NCI-H2107 treated with DMSO at 0.1 percent for 48 hours (cell line): ENCODE measurements around the gene RAD18.

Experiments
- DNase-seq: peaks from one replicate; lab custom pipeline; 2025; ENCODE audit not compliant: unreplicated experiment; lab: John Stamatoyannopoulos, UW

RAD18 gene

GRCh38 chr3:8966150-8966819, 3.0 kb upstream of the RAD18 start:
- DNase-seq, result no peak

DNA sequence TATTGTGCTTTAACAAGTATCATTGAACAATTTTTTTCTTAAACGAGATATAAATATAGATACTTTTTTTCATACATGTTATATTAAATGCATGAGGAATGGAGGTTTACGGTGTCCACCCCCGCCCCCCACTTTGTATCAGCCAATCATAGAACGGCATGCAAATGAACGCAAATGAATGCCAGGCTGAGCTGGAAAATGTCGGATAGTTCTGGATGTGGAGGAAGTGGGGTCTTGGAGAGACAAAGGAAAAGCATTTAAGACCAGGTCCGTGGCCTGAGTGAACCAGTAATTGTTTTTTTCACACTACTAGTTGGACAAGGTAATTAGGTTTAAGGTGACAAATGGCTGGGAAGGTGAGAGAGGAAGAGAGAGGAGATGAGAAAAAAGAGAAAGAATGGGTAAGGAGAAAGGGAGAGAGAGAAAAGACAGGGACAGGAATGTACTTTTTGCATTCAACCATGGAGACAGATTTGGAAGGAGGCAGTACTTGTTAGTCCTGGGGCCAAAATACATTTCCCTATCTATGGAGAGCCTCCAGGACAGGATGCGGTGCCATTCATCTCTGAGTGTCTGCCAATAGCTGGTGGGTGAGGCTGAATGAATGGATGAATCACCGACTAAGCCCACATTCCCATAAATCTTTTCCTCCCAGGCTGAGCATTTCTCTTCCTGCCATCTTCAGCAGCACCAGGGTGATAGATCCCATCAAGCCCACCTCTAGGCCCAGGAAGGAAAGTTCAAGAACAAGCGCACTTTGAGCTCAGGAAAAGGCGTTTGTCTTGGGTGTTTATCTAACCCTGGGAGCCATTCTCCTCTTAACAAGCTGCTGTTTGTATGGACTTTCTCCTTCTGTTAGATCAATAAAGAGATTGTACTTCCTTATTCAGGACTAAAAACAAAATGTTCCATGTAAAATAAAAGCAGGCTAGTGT, 1.4 kb upstream of the RAD18 start:
- no peak for DNase-seq

GRCh38 chr3:8962226-8962861, 928 bp downstream of the RAD18 start:
- no peak for DNase-seq

DNA sequence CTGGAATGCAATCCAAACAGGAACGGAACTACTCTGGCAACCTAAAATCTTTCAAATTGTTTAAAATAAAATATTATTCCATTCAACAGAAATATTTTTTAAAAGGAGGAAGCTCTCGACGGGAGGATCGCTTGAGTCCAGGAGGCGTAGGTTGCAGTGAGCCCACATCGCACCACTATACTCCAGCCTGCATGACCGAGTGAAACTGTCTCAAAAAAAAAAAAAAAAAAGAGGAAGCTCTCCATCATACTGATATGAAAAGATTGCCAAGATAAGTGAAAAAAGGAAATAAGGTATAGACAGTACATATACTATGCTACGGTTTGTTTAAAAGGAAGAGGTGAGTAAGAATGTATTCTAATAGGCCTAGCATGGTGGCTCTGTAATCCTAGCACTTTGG, 3.6 kb downstream of the RAD18 start:
- no peak for DNase-seq

DNA sequence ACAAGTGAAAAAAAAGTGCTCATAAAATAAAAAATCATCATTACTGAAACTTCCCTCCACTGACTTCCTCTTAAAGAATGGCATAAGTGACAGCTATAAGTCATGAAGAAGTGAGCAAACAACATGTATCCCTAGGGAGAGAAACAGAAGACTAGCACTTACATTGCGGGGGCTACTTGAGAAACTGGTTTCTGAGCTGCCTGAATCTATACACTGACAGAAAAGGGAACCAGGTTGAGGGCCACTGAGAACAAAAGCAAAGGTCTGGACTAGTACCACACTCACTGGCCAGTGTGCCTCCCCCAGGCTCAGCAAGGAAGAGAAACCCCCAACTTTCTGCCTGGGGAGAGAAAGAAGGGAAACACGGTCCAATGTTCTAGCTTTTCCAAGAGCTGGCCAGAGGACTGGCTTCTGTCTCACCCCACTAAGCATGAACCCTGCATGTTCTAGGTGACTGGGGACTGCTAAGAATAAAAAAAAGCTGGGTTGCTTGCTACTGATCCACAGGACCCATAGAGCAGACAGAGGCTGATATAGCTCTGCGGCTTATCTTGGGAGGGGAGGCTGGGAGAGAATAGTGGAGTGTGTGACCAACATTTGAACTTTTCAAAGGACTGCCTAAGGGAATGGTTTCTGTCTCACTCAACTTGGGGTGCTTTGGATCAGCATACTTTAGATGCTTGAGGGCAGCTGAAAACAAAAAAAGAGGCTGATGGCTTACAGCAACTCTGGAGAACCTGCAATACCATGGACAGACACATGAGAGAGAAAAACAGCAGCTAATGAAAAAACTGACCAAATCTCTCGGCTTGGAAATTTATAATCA, 8.1 kb downstream of the RAD18 start:
- no peak for DNase-seq

GRCh38 chr3:8953313-8953712, 10.0 kb downstream of the RAD18 start:
- DNase-seq, result no peak

- DNase-seq, result no peak
These were observed 11.1 kb downstream of the RAD18 start for GRCh38 chr3:8952130-8952529.

DNA sequence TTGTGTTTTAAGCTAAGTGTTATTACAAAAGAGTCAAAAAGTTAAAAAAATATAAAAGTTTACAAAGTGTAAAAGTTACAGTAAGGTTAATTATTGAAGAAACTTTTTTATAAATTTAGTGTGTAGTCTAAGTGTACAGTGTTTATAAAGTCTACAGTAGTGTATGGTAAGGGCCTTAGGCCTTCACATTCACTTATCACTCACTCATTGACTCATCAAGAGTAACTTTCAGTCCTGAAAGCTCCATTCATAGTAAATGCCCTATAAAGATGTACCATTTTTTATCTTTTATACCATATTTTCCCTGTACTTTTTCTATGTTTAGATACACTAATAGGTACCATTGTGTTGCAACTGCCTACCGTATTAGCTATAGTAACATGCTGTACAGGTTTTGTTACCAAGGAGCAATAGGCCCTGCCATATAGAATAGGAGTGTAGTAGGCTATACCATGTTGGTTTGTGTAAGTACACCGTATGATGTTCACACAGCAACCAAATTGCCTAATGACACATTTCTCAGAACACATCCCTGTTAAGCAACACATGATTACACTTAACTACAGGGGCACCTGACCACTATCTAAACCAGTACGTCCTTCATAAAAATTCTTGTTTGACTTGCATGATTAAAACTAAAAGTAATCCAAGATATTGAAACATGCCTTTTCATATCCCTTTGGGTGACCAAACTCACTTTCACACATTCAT, 17.2 kb downstream of the RAD18 start:
- DNase-seq, result no peak

GRCh38 chr3:8942746-8943488, 20.4 kb downstream of the RAD18 start:
- no peak for DNase-seq

DNA sequence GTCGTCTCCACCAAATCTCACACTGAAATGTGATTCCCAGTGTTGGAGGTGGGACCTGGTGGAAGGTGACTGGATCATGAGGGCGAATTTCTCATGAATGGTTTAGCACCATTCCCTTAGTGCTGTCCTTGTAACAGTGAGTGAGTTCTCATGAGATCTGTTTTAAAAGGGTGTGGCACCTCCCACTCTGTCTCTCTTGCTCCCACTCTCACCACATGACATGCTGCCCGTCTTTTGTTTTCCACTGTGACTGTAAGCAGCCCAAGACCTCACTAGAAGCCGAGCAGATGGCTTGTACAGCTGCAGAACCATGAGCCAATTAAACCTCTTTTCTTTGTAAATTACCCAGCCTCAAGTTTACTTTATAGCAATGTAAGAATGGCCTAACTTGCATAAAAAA, 21.2 kb downstream of the RAD18 start:
- DNase-seq, result no peak

GRCh38 chr3:8938021-8938420, 25.3 kb downstream of the RAD18 start:
- no peak for DNase-seq

DNA sequence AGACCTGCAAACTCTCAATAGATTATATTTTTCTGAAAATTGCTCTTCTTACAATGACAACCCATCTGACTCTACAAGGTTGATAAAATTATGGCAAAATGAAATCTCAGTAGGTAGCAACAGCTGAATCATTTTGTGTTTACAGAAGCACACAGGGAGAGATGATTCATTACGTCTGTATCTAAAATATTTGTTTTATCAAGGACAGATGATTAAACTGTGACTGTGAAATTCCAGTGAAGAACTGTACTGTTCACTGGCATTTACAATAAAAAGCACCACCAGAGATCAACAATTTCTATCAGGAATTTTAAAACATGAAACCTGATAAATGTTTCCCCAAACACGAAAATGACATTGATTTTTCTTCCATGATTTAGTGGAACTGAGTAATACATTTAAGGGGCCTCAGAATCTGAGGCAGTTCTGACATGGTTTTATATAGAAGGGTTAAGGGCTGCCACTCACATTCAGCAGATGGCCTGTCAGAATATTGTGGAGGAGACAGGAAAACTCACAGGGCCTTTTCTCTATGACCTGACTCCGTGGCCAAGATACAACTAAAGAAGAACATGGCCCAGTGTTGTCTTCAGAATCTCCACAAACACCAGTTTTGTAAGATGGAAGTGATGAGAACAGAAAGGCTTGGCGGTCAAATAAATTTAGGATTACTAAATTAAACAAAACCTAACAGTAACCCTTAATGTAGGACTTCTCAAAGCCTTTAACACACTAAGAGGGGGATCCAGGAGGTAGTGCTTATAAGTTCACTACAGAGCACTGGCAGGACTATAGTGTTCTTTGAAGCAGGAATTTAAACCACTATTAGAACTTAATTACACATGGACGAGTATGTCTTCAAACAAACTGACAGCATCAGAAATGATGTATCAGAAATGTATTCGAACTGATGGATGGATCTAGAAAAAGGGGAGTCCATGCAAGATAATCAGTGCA, 25.9 kb downstream of the RAD18 start:
- DNase-seq, result no peak

DNA sequence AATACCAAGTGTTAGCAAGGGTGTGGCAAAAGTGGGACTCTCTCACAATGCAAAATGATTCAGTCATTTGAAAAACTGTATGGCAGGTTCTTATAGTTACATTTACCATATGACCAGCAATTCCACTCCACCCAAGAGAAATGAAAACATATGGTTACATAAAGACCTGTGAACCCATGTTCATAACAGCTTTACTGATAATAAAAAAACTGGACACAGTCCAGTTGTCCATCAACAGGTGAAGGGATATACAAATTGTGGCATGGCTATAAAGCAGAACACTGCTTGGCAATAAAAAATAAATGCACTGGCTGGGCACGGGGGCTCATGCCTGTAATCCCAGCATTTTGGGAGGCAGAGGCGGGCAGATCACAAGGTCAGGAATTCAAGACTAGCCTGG, 30.8 kb downstream of the RAD18 start:
- DNase-seq, result no peak

DNA sequence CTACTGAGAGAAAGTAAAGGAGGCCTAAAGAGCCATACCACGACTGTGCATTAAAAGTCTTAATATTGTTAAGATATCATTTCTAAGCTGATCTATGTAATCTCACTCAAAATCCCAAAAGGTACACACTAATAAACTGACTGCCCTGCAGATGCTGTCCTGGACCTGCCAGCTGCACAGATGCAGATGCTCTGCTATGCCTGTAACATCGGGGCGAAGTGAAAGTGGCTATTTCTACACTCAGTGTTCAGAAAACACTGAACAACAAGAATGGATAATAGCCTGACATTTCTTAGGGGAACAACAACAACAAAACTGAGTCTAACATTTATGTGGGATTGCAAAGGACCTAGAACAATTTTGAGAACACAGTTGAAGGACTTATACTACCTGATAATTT, 31.9 kb downstream of the RAD18 start:
- DNase-seq, result no peak

GRCh38 chr3:8929860-8930259, 33.4 kb downstream of the RAD18 start:
- DNase-seq, result no peak

- DNase-seq, result no peak
These were observed 48.8 kb downstream of the RAD18 start for GRCh38 chr3:8914491-8914890.

GRCh38 chr3:8911781-8912180, 51.5 kb downstream of the RAD18 start:
- DNase-seq, result no peak

DNA sequence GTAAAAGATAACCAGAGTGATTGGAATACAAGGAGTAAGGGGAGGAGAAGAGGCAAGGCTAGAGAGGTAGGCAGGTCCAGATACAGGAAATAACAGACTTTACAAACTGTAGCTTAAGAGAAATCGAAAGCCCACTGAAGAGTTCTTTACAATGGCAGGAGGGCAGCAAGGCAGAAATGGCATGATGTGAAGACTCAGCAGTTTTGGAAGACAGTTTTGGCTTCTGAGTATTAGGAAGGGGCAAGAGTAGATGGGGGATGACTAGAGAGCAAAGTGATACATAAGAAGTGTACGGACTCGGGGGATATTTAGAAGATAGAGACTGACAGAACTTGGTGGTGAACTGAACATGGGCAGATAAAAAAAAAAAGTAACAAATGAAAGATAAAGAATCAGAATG, 54.1 kb downstream of the RAD18 start:
- DNase-seq, result no peak

GRCh38 chr3:8903191-8903590, 60.1 kb downstream of the RAD18 start:
- no peak for DNase-seq
